Activated CD8-positive, alpha-beta memory T cell treated with anti-CD3 and anti-CD28 coated beads, Interleukin-2, amount 50 U/mL, for 1 hour (primary cell): ENCODE data around the gene PPP6R2.

Source experiments
- DNase-seq: peaks from one replicate; pipeline ENCODE4 v3.0.0-alpha.2; 2020; ENCODE audit errors: extremely low read depth

PPP6R2 gene

DNA sequence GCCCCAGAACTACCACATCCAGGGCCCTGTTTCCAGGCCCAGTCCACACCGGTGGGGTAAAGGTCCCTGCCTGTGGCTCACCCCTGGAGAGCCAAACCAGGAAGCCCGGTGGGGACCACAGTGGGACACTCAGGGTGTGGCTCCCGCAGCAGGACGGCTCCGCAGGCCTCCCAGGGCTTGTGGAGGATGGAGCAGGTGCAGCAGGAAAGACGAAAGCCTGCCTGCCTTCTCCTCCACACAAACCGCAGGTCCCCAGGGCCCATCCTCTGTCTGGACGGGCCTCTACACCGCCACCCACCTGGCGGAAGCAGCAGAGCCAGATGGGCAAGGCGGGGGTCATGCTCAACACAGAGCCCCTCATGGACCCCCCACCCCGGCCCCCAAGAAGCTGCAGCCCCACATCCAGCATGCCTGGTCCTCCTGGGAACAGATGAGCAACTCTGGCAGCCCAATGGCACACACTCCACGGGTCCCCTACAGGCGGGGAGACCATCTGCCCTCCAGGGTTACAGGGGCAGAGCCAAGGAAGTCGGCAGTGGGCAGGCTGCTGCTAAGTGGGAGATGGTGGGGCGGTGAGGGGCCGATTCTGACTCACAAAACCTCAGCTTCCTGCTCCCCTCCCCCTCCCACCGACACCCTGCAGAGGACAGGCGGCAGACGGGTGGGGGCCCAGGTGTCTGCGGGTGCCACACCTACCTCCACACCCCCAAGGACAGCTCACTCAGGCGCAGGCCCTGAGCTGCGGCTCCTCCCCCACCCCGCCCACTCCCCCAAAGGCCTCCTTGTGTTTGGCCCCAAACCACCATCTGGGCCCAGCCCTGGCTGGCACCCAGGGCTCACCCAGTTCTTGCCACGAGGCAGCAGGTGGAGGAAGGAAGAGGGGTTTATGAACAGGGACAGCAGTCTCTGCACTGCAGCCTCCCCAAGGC lies 126.5 kb downstream of the PPP6R2 start:
- peak; percentile 96 for DNase-seq

DNA sequence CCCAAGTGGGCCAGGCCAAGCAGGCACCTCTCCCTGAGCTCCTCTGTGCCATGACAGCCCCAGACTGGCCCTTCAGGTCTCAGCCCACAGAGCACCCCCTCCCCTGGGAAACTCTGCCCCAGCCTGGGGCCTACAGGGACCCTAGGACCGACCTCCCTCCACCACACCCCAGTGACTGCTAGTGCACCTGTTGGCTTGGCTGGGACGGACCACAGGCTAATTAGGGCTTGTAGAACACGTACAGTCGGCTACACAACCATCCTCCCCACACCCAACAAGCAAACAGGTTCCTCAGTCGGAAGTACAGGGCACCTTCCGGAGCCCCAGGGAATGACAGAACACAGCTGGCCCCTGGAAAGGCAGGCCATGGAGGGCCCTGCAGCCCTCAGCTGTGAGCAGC lies 127.4 kb downstream of the PPP6R2 start:
- DNase-seq, result no peak

DNA sequence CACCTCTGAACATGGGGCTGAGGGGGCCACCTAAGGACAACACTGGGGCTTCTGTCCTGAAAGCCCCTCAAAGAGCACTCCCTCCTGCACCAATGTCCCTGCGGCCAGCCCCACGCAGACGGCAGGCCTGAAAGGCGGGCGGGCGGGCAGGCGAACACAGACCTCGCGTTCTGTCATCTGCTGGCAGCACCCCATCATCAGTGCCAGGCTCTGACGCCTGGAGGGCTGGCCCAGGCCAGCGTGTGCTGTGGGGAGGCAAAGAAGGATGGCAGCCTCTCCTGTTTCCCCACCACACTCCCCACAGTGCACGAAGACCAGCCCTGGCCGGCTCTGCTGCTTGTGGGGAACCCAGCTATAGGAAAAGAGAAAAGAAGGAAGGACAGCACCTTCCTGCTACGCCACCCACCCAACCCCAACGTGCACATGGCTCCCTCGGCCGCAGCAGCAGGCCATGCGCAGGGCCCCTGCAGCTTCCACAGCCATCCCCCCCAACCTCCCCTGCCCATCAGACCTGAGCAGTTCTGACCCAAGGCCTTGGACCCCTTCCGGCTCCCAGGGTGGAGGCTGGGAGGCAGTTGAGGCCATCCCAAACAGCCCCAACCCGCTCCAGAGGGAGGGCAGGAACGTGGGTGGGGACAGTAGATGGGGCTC lies 128.2 kb downstream of the PPP6R2 start:
- DNase-seq, result no peak

DNA sequence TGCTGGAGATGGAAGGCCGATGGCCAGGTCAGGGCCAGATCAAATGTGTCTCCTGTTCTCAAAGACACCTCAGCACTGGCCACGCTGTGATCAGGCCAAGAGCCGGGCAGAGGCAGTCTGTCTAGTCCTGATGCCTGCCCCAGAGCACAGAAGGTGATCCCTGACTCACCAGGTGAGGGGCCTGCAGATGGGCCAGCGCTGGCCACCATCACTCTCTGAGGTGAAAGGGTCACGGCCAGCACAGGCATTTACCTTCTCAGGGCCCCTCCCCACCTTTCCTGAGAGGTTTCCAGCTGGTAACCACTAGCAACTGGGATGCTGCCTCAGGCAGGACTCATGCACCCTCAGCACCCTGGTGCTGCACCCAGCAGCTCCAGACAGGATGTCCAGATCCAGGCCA lies 128.8 kb downstream of the PPP6R2 start:
- no peak for DNase-seq

DNA sequence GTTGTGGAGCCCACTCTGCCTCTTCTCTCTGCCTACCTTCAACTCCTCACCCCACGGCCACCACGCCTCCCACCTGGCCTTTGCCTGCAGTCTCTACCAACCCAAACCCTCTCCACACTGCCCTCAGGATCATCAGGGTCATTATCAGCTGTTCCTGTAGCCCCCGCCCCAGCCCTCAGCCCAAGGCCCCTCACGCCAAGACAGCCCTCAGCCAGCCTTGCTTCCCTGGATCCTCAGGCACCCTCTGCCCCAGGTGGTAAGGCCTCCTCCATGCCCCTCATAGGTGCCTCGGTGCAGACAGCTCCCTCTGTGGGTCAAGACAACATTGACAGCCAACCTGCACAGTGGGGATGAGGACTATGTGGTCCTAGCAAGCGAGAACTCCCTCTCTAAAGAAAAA lies 130.0 kb downstream of the PPP6R2 start:
- no peak for DNase-seq

- no peak for DNase-seq
Observed at GRCh38 chr22:50473855-50474671, 130.9 kb downstream of the PPP6R2 start.

GRCh38 chr22:50474710-50475651 lies 131.9 kb downstream of the PPP6R2 start, which contains the start of gene SBF1:
SBF1 (minus strand) TSS chr22:50475035; CDS start chr22:50474840, 195 bp downstream.
- no peak for DNase-seq

DNA sequence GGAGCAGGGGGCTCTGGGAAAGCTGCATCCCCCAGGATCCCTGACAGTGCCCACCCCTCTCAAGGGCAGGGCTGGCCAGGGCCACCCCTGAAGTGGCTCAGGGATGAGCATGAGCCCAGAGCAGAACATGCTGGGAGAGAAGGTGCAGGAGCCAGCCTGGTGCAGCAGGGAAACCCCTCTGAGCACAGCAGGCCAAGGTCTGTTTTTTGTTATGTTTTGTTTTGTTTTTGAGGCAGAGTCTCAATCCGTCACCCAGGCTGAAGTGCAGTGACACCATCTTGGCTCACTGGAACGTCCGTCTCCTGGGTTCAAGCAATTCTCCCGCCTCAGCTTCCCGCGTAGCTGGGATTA lies 132.5 kb downstream of the PPP6R2 start:
- DNase-seq, result no peak

- no peak for DNase-seq
Observed at GRCh38 chr22:50476868-50477267, 133.7 kb downstream of the PPP6R2 start.

GRCh38 chr22:50477923-50478322 lies 134.8 kb downstream of the PPP6R2 start:
- no peak for DNase-seq

GRCh38 chr22:50479721-50480120 lies 136.6 kb downstream of the PPP6R2 start:
- no peak for DNase-seq

GRCh38 chr22:50481045-50481439 lies 137.9 kb downstream of the PPP6R2 start:
- DNase-seq, result no peak

DNA sequence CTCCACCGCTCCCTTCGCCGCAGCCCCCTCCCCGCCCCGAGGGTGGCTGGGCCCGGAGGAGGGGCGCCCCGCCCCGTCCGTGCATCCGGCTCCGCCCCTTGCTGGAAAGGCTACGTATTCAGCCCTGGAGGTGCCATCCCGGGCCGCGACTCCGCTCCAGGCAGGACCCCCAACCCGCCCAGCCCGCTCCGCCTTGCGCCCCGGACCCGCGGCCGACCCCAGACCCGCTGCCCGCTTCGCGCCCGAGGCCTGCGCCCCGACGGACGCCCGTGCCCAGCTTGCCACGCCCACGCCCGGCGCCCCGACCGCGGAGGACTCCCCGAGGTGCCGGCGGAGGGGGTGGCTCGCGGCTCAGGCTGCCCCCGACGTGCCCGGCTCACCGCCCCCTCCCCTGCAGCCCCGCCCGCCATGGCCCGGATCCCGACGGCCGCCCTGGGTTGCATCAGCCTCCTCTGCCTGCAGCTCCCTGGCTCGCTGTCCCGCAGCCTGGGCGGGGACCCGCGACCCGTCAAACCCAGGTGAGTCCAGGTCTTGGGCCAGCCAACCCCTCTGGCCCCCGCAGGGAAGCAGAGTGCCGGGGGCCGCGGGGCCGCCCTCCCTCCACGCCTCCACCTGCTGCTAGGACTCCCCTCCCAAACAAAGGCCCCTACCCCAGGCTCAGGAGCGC lies 138.4 kb downstream of the PPP6R2 start, which contains the start of gene ADM2:
ADM2 (plus strand) TSS at position 104 of the 667 bp plus-strand sequence; CDS start at position 409, 305 bp downstream.
- no peak for DNase-seq

DNA sequence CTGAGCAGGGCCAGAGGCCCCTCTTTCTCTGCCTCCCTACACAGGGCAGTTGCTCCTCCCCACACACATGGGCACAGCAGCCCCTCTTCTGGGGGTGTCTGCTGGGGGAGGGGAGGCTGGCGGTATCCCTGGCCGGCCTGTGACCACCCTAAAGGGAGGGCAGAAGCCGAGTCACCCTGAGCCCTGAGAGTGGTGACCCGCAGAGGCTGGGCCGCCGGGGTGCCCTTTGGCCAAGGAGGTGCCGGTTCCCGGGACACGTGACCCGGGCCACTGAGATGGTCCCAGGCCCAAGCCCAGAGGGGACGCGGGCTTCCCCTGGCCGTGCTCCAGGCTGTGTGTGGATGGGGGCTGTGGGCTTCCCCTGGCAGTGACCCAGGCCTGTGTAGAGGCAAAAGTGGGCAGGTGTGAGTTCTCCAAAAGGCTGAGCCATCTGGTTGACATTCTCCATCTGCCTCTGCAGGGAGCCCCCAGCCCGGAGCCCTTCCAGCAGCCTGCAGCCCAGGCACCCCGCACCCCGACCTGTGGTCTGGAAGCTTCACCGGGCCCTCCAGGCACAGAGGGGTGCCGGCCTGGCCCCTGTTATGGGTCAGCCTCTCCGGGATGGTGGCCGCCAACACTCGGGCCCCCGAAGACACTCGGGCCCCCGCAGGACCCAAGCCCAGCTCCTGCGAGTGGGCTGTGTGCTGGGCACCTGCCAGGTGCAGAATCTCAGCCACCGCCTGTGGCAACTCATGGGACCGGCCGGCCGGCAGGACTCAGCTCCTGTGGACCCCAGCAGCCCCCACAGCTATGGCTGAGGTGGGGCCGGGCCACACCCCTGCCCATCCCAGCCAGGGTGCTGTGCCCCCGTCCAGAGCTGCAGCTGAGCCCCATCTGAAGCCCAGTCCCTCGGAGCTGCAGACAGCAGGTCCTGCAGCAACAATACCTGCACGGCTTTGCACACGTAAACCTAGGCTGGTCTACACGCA lies 139.3 kb downstream of the PPP6R2 start:
- no peak for DNase-seq

- no peak for DNase-seq
Observed at GRCh38 chr22:50483106-50483505, 140.0 kb downstream of the PPP6R2 start.

DNA sequence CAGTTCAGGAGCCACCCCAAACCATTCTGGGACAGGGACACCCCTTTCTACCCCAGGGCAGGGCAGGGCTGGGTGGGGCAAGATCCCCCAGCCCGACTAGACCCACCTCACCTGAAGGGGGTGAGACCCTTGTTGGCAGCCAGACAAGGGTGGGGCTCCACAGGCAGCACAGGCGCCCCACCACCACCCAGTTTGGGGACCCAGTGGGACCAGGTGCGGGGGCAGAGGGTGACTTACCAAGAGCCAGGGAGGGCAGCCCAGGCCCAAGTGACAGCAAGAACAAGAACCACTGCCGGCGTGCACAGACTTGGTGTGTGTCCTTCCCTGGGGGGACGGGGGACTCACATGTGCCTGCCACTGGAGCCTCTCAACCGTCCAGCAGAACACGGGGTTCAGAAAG lies 140.4 kb downstream of the PPP6R2 start:
- DNase-seq, result no peak

GRCh38 chr22:50483977-50484853 lies 141.1 kb downstream of the PPP6R2 start:
- DNase-seq, result no peak
